BJ (cell line): Measurements from ENCODE around the gene SFSWAP. TPM values are rescaled to one million over a fixed set of nuclear protein-coding genes. Genes with fewer than 3 reads are reported as not detected.
"Not testable (repeated sequence)": the region's sequence is repeated elsewhere in the genome, so short reads cannot be mapped to it uniquely, and the experiment has no call there.

Experiments used
- CTCF ChIA-PET: fragments of 350-600 bp; formaldehyde crosslinking; extraction: SDS; loops from one replicate; lab custom pipeline; 2021; ENCODE audit warnings: antibody characterized with exemption, inconsistent platforms; lab: Yijun Ruan, JAX
- POLR2A ChIA-PET: fragments of 300-600 bp; sonication (Branson Sonifier 250); formaldehyde crosslinking; extraction: SDS; loops from one replicate; lab custom pipeline; 2021; ENCODE audit warnings: antibody characterized with exemption; lab: Charles Lee
- DNase-seq: peaks from one replicate; pipeline ENCODE4 v3.0.0-alpha.2; 2011; ENCODE audit warnings: low read depth
- H3K27me3 ChIP-seq: 2 replicates; pipeline ENCODE4 v1.6.0; 2011; ENCODE audit warnings: low read length; ENCODE audit not compliant: control insufficient read depth, insufficient read depth
- H3K36me3 ChIP-seq: 2 replicates; pipeline ENCODE4 v1.5.1; 2011; ENCODE audit warnings: low read length; ENCODE audit not compliant: control insufficient read depth, insufficient read depth
- H3K4me3 ChIP-seq: 2 replicates; pipeline ENCODE4 v1.5.1; 2011; ENCODE audit warnings: low read depth, mild to moderate bottlenecking, control low read depth, low read length
- polyA plus RNA-seq: library from polyadenylated mRNA; depleted of rRNA; stranded (reverse); fragments of >200 nt; gene quantifications from 2 replicates; pipeline ENCODE4 v1.2.3, GENCODE V29; 2011
- TF ChIP-seq, protein P1 (sequence below): IDR thresholded peaks from 2 replicates; pipeline ENCODE4 v1.5.1; 2011; ENCODE audit warnings: low read depth, mild to moderate bottlenecking, control low read depth, inconsistent platforms, low read length, moderate library complexity; ENCODE audit not compliant: insufficient read depth

Gene SFSWAP
- polyA plus RNA-seq, 1 experiment = 11.7 TPM

DNA sequence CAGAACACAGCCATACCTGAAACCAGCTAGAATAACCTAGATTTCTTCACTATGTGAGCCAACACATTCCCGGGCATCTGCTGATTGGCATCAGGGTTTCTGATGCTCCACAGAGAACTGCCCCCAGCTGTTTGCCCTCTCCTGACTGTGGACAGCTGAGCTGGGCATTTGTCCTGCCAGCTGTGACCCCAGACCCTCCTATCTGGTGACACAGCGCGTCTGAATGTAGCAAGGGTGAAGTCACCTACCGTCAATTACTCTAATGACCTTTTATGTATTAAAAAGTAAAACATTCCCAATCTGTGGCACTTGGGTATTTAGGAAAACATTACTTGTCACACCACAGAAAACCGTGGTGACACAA is 29.7 kb upstream of the SFSWAP start:
- no peak overlapping the region for H3K4me3 ChIP-seq
- no peak for DNase-seq
- H3K36me3 ChIP-seq = no peaks in the 10 kb centered on the region
- ChIA-PET POLR2A (no interaction called here), CTCF (no interaction called here)
- no peaks in the 10 kb centered on the region; the same call in 1 of the 2 replicates for H3K27me3 ChIP-seq
- TF ChIP-seq, protein P1, sequence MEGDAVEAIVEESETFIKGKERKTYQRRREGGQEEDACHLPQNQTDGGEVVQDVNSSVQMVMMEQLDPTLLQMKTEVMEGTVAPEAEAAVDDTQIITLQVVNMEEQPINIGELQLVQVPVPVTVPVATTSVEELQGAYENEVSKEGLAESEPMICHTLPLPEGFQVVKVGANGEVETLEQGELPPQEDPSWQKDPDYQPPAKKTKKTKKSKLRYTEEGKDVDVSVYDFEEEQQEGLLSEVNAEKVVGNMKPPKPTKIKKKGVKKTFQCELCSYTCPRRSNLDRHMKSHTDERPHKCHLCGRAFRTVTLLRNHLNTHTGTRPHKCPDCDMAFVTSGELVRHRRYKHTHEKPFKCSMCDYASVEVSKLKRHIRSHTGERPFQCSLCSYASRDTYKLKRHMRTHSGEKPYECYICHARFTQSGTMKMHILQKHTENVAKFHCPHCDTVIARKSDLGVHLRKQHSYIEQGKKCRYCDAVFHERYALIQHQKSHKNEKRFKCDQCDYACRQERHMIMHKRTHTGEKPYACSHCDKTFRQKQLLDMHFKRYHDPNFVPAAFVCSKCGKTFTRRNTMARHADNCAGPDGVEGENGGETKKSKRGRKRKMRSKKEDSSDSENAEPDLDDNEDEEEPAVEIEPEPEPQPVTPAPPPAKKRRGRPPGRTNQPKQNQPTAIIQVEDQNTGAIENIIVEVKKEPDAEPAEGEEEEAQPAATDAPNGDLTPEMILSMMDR = no peak

DNA sequence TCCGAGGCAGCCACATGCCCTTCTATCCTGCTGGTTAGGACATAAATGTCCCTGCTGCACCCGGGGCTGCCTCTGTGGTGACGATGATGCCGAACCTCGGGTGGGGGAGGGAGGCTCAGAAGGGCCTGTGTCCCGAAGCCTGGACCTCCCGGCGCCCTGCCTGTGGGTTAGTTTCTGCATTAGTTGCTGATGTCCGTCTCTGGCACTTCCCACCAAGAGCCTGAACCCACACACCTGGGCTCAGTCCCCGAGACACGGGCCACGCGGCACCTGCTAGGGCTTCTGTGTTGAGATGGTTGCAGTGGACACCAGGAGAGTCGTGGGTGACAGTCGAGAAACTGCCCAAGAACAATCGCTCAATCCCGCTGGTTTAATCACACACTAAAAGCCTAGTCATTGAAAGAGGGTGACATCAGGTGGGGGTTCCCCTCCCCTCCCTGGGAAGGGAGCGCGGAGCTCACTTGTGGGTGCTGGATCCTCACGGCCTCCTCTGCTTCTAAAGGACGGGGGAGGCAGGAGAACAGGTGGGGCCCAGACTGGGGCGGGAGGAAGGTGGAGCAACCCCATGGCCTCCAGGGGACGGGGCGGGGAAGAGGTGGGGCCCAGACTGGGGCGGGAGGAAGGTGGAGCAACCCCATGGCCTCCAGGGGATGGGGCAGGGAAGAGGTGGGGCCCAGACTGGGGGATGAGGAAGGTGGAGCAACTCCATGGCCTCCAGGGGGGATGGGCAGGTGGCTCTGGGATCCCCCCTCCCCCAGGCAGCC is 29.0 kb upstream of the SFSWAP start:
- H3K36me3 ChIP-seq, H3K27me3 ChIP-seq, POLR2A ChIA-PET, DNase-seq, CTCF ChIA-PET, H3K4me3 ChIP-seq: not testable (repeated sequence)

DNA sequence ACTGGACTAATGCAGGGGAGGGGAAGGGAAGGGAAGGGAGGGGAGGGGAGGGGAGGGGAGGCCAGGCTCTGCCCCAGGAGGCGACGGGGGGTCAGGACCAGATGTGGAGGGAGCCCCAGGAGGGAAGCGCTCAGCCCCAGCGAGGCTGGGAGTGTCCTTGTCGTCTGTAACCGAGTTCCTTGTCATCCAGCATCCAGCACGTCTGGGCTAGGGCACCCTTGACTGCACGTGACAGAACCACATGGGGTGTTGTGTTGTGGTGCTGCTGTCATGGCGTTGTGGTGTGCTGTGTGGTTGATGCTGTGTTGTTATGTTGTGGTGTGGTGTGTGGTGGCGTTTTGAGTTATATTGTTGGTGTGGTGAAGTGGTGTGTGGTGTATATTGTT is 28.4 kb upstream of the SFSWAP start:
- ChIA-PET POLR2A (no interaction called here), CTCF (no interaction called here)
- no peak for DNase-seq
- no peaks in the 10 kb centered on the region; the same call in 1 of the 2 replicates for H3K27me3 ChIP-seq
- no peaks in the 10 kb centered on the region for H3K36me3 ChIP-seq
- no peak overlapping the region for H3K4me3 ChIP-seq
- TF ChIP-seq, protein P1 = no peak

DNA sequence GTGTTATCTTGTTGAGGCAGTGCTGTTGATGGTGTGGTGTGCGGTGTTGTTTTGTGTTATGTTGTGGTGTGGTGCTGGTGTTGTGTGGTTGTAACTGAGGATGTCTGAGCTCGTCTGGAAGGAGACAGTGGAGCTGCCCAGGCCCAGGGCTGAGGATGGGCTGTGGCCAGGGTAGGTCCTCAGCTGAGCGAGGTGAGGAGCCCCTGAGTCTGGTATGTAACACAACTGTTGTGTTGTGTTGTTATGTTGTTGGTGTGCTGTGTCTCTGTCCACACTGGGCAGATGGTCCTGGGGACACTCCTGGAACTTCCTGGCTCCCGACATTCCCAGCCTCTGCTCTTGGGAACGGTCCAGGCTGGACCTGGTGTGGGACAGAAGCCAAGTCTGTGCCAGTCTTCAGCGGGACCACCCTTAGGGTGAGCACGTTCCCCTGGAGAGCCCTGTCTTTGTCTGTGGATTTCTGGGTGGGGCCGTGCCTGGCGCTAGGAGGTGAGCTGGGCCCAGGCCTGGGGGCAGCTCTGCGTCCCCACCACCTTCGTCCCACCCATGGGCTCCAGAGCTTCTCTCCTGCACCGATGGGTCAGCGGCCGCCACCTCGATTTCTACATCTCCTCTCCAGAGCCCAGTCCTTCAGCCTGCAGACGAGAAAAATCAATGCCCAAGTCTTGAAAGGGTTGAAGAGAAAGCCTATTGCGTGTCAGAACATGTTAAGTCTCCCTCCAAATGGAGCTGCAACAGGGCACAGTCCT is 27.4 kb upstream of the SFSWAP start:
- POLR2A ChIA-PET = no interaction called here

GRCh38 chr12:131684015-131684725 is 26.7 kb upstream of the SFSWAP start:
- no peaks in the 10 kb centered on the region for H3K36me3 ChIP-seq
- POLR2A ChIA-PET = no interaction called here

More for the DNA sequence above, 27.4 kb upstream of the SFSWAP start:
- CTCF ChIA-PET = no interaction called here
- Histone ChIP-seq H3K4me3 (no peak overlapping the region), H3K27me3 (no peaks in the 10 kb centered on the region; the same call in 1 of the 2 replicates), H3K36me3 (no peaks in the 10 kb centered on the region)
- TF ChIP-seq, protein P1 = no peak
- no peak for DNase-seq

More at GRCh38 chr12:131684015-131684725, 26.7 kb upstream of the SFSWAP start:
- Histone ChIP-seq H3K4me3 (no peak overlapping the region), H3K27me3 (no peaks in the 10 kb centered on the region; the same call in 1 of the 2 replicates)
- TF ChIP-seq, protein P1 = no peak
- CTCF ChIA-PET = no interaction called here
- no peak for DNase-seq
